OCI-LY3 (cell line): ENCODE results near the gene NOL12.

ENCODE experiments used
- CTCF ChIP-seq: fragments of 200-600, 300-600 bp; sonication (generic); IDR thresholded peaks from 2 replicates; pipeline ENCODE4 v1.5.1; 2014; ENCODE audit warnings: antibody characterized with exemption, low read length, low read depth
- EZH2phosphoT487 ChIP-seq: fragments of 200-600 bp; shearing (Covaris generic); IDR thresholded peaks from 2 replicates; pipeline ENCODE4 v1.6.1; 2018; ENCODE audit warnings: antibody characterized with exemption, mixed run types, low read depth

DNA sequence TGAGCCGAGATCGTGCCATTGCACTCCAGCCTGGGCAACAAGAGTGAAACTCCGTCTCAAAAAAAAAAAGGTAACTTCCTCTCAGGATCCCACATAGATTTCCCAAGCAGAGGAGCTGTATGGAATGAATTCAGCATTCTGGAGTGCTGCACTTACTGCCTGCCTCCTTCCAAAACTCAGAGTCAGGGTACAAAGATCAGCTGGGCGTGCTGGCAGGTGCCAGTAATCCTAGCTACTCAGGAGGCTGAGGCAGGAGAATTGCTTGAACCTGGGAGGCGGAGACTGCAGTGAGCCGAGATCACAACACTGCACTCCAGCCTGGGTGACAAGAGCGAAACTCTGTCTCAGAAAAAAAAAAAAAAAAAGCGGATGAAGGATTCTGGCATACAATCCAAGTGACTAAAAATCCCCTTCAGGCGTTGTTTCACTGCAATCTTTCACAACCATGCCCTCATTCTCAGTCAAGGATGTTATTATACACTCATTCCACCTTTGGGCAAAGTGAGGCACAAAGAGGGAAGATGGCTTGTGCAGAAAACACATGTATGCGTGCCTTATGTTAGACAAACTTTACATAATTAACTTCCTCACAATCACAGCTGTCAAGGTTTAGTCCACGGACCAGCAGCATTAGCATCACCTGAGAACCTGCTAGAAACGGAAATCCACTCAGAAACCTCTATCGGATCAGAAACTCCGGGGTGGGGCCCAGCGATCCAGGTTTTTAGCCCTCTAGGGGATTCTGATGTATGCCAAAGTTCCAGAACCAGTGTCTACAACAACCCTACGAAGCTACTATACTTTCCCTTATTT lies 1.1 kb upstream of the NOL12 start:
- TF ChIP-seq CTCF (no peak), EZH2phosphoT487 (no peak)
